ENCODE results near the gene AVPR2.

The AVPR2 gene

DNA sequence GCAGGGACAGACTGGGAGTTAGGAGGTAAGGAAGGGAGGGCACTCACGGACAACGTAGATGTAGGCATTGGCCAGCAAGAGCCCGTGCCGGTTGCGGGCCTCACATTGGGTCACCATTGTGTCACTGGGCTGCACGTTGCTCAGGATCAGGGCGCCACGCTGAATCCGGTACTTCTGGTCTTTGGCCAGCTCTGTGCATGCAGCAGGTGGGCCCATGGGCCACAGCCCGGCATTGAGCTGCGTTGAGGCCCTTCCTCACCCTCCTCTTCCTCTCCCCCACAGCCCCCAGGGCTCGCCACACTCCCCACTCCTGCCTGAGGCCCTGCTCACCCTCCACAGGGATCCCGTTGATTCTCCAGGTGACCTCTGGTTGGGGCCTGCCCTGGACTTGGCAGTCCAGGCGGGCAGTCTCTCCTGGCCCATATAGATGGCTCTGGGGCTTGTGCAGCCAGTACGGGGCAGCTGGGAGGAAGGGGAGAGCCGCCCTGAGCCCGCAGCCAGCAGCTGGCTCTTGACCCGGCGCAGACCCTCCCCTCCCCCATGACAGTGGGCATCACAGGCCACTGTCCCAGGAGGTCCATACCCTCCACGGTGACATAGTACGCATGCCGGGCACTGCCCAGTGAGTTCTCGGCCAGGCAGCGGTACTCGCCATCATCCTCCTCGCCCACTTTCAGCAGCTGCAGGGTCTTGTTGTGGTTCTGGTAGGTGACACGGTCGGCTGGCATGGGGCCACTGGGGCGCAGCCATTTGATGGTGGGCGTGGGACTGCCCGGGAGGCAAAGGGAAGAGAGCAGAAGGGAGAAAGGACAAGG is 34.8 kb upstream of the AVPR2 start:
- TF ChIP-seq, protein P1, sequence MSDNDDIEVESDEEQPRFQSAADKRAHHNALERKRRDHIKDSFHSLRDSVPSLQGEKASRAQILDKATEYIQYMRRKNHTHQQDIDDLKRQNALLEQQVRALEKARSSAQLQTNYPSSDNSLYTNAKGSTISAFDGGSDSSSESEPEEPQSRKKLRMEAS (IDR thresholded peaks at IDR 0.05; ENCODE audit: low read depth, low read length) = no peak
- TF ChIP-seq, protein P2, sequence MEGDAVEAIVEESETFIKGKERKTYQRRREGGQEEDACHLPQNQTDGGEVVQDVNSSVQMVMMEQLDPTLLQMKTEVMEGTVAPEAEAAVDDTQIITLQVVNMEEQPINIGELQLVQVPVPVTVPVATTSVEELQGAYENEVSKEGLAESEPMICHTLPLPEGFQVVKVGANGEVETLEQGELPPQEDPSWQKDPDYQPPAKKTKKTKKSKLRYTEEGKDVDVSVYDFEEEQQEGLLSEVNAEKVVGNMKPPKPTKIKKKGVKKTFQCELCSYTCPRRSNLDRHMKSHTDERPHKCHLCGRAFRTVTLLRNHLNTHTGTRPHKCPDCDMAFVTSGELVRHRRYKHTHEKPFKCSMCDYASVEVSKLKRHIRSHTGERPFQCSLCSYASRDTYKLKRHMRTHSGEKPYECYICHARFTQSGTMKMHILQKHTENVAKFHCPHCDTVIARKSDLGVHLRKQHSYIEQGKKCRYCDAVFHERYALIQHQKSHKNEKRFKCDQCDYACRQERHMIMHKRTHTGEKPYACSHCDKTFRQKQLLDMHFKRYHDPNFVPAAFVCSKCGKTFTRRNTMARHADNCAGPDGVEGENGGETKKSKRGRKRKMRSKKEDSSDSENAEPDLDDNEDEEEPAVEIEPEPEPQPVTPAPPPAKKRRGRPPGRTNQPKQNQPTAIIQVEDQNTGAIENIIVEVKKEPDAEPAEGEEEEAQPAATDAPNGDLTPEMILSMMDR (IDR thresholded peaks at IDR 0.05; ENCODE audit: low read depth, low read length) = no peak
- TF ChIP-seq POLR2A (IDR thresholded peaks at IDR 0.05; ENCODE audit: extremely low read depth, insufficient read length) = no peak
- no peak overlapping the region for H3K4me3 ChIP-seq (ENCODE audit: low read depth, low read length)
- DNase-seq (ENCODE audit: low read depth) = no peak

DNA sequence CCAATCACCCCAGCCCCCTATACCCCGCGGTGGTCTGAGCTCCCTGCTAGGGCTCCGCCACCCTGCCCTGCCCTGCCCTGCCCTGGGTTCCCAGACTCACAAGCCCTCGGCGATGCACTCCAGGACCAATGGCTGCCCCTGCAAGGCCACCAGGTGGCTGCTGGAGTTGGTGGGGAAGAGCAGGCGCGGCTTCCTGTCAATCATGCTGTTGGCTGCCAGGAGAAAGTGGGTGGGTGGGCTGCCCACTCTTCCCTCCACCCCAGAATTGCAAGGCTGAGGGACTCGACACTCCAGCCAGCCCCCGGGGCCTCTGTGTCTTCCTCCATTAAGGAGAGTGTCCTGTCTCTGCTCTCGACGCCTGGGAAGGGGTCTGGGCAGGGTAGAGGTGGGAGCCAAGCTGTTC is 34.2 kb upstream of the AVPR2 start:
- H3K4me3 ChIP-seq (ENCODE audit: low read depth, low read length) = no peak overlapping the region
- TF ChIP-seq, protein P1 (IDR thresholded peaks at IDR 0.05; ENCODE audit: low read depth, low read length) = no peak
- TF ChIP-seq POLR2A (IDR thresholded peaks at IDR 0.05; ENCODE audit: extremely low read depth, insufficient read length) (no peak), MYC (IDR thresholded peaks at IDR 0.05; ENCODE audit: low read depth, low read length) (no peak)
- TF ChIP-seq, protein P2 (IDR thresholded peaks at IDR 0.05; ENCODE audit: low read depth, low read length) = no peak
- no peak for DNase-seq (ENCODE audit: low read depth)

DNA sequence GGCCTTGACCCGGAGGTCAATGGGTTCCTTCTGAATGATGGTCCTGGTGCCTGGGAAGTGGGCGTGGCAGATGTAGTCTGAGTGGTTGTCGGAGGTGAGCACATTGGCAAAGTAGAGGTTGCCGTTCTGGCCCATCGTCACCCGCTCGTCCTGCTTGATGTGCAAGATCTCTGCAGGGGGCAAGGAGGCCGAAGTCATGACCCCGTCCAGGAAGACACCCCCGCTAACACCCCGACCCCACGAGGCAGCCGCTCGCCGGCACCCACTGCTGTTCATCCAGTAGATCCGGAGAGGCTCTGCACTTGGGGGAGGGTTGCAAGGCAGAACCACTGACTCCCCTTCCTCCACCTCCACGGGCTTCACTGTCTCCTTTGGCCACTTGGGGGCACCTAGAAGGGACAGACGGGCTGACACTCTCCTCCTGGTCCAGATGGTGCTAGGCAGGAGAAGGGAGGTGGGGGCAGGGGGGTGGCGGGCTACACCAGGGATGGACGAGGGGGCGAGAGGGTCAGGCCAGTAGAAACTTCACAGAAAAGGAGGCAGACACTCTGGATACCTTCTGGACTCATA is 33.6 kb upstream of the AVPR2 start:
- no peak for DNase-seq (ENCODE audit: low read depth)
- TF ChIP-seq, protein P1 (IDR thresholded peaks at IDR 0.05; ENCODE audit: low read depth, low read length) = no peak
- TF ChIP-seq, protein P2 (IDR thresholded peaks at IDR 0.05; ENCODE audit: low read depth, low read length) = no peak
- TF ChIP-seq POLR2A (IDR thresholded peaks at IDR 0.05; ENCODE audit: extremely low read depth, insufficient read length) (no peak), MYC (IDR thresholded peaks at IDR 0.05; ENCODE audit: low read depth, low read length) (no peak)
- no peak overlapping the region for H3K4me3 ChIP-seq (ENCODE audit: low read depth, low read length)

DNA sequence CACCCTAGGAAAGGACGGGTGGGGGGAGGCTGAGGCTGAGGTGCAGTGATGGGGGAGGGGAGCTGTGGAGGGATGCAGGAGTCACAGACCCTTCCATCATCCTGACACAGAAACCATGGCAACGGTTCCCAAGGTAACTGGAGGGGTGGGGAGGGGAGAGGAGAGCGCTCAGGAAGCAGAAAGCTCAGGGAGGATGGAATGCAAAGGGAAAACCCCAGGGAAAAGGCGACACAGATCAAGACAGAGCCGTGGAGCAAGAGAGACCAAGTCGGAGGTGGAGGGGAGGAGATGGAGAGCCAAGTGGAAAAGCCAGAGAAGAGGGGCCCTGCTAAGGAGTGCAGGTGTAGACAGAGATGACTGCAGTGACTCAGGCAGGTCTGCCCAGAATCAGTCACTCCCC is 33.0 kb upstream of the AVPR2 start:
- TF ChIP-seq, protein P1 (IDR thresholded peaks at IDR 0.05; ENCODE audit: low read depth, low read length) = no peak
- no peak for DNase-seq (ENCODE audit: low read depth)
- H3K4me3 ChIP-seq (ENCODE audit: low read depth, low read length) = no peak overlapping the region

DNA sequence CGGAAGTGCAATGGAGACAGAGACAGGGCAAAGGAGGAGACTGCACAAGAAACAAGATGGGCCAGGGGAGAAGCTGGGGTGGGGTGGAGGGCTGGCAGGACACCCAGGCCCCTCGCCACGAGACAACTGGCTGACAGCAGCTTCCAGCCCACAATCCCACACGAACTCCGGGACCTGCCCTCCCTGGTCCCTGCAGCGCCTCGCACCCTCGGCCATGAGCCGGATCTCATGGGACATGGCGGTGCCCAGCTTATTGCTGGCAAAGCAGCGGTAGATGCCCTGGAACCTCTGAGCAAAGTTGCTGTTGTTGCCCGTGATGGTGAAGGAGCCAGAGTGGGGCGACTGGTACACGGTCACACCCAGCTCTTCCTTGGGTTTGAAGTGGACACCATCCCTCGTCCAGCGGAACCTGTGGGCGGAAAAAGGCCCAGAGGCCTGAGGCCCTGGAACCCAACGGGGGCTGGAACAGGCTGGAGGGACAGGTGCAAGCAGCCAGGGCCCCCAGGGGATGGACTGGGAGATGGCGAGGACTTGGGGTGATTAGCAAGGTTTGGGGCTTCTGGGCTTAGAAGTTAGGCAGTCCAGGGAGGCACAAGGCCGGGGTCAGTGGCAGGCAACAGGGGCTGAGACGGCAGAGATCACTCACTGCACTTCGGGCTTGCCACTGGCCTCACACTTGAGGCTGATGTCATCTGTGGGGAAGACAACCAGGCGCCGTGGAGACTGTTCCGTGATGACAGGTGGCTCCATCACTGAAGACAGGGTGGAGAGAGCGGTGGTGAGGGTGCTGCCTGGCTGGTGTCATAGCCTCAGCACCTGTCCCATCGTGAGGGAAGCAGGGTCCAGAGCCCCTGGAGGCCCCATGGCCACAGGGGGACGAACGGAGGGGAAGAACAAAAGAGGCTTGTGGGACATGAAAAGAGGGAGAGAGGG is 32.3 kb upstream of the AVPR2 start:
- no peak overlapping the region for H3K4me3 ChIP-seq (ENCODE audit: low read depth, low read length)
- DNase-seq (ENCODE audit: low read depth) = no peak

More for the DNA sequence above, 32.3 kb upstream of the AVPR2 start:
- TF ChIP-seq, protein P1 (IDR thresholded peaks at IDR 0.05; ENCODE audit: low read depth, low read length) = no peak
- TF ChIP-seq MYC (IDR thresholded peaks at IDR 0.05; ENCODE audit: low read depth, low read length) = no peak
- TF ChIP-seq, protein P2 (IDR thresholded peaks at IDR 0.05; ENCODE audit: low read depth, low read length) = no peak
